HepG2 (cell line): ENCODE data around the gene EPB41. TPM values are rescaled to one million over a fixed set of nuclear protein-coding genes. Genes with fewer than 3 reads are reported as not detected.
A peak's percentile ranks its signal among the peaks of the same experiment; 100 is the strongest.

Source experiments
- AKAP8 ChIP-seq: sonication (generic); formaldehyde crosslinking; IDR thresholded peaks from 2 replicates; pipeline ENCODE4 v1.5.1; 2020; ENCODE audit warnings: mild to moderate bottlenecking, missing genetic modification reagents
- BCL6 ChIP-seq: IDR thresholded peaks from 2 replicates; pipeline ENCODE4 v1.6.1; 2016; ENCODE audit warnings: missing genetic modification reagents, missing compliant biosample characterization
- DBP ChIP-seq: sonication (generic); formaldehyde crosslinking; IDR thresholded peaks from 2 replicates; pipeline ENCODE4 v1.4.0; 2020; ENCODE audit warnings: missing genetic modification reagents; ENCODE audit errors: not compliant biosample characterization
- ETS1 ChIP-seq: sonication (generic); formaldehyde crosslinking; IDR thresholded peaks from 2 replicates; pipeline ENCODE4 v1.4.0; 2020; ENCODE audit warnings: missing genetic modification reagents
- FOXO4 ChIP-seq: sonication (generic); formaldehyde crosslinking; conservative IDR thresholded peaks from 2 replicates; pipeline ENCODE4 v1.8.1; 2023; ENCODE audit warnings: missing genetic modification reagents
- GABPB1 ChIP-seq: IDR thresholded peaks from 2 replicates; pipeline ENCODE4 v1.6.1; 2016; ENCODE audit warnings: mild to moderate bottlenecking, missing genetic modification reagents, moderate library complexity, missing compliant biosample characterization
- HNRNPK ChIP-seq: fragments of 200-400 bp; formaldehyde crosslinking; IDR thresholded peaks from 2 replicates; pipeline ENCODE4 v1.6.1; 2018; ENCODE audit warnings: low read length, low read depth, moderate library complexity, mild to moderate bottlenecking; ENCODE audit not compliant: poor library complexity, severe bottlenecking
- KDM1A ChIP-seq: IDR thresholded peaks from 2 replicates; pipeline ENCODE4 v1.6.1; 2016; ENCODE audit warnings: missing compliant biosample characterization
- PITX1 ChIP-seq: sonication (generic); formaldehyde crosslinking; IDR thresholded peaks from 2 replicates; pipeline ENCODE4 v1.5.1; 2020; ENCODE audit warnings: mild to moderate bottlenecking, missing genetic modification reagents
- PLRG1 ChIP-seq: fragments of 450-650 bp; conservative IDR thresholded peaks from 2 replicates; pipeline ENCODE4 v1.6.1; 2016
- SOX5 ChIP-seq: IDR thresholded peaks from 2 replicates; pipeline ENCODE4 v1.6.1; 2016; ENCODE audit warnings: borderline replicate concordance
- WIZ ChIP-seq: sonication (generic); formaldehyde crosslinking; IDR thresholded peaks from 2 replicates; pipeline ENCODE4 v1.5.1; 2020; ENCODE audit warnings: mild to moderate bottlenecking, missing genetic modification reagents
- ZBTB39 ChIP-seq: sonication (generic); formaldehyde crosslinking; IDR thresholded peaks from 2 replicates; pipeline ENCODE4 v1.5.0; 2020; ENCODE audit warnings: missing genetic modification reagents
- ZFP91 ChIP-seq: sonication (generic); formaldehyde crosslinking; IDR thresholded peaks from 2 replicates; pipeline ENCODE4 v1.9.0; 2022; ENCODE audit warnings: missing genetic modification reagents, mild to moderate bottlenecking, borderline replicate concordance
- ZNF160 ChIP-seq: sonication (generic); formaldehyde crosslinking; IDR thresholded peaks from 2 replicates; pipeline ENCODE4 v1.8.0; 2022; ENCODE audit warnings: mild to moderate bottlenecking, inconsistent platforms, missing genetic modification reagents
- ZNF343 ChIP-seq: sonication (generic); formaldehyde crosslinking; IDR thresholded peaks from 2 replicates; pipeline ENCODE4 v1.4.0; 2020; ENCODE audit warnings: mild to moderate bottlenecking, missing genetic modification reagents
- ZNF350 ChIP-seq: sonication (generic); formaldehyde crosslinking; IDR thresholded peaks from 2 replicates; pipeline ENCODE4 v1.4.0; 2020; ENCODE audit warnings: mild to moderate bottlenecking, low read depth, missing genetic modification reagents, borderline replicate concordance
- ZNF382 ChIP-seq: sonication (generic); formaldehyde crosslinking; IDR thresholded peaks from 2 replicates; pipeline ENCODE4 v1.5.0; 2020; ENCODE audit warnings: missing genetic modification reagents, mild to moderate bottlenecking, borderline replicate concordance
- ZNF460 ChIP-seq: sonication (generic); formaldehyde crosslinking; IDR thresholded peaks from 2 replicates; pipeline ENCODE4 v1.5.1; 2020; ENCODE audit warnings: missing genetic modification reagents, mild to moderate bottlenecking, borderline replicate concordance
- ZNF614 ChIP-seq: IDR thresholded peaks from 2 replicates; pipeline ENCODE4 v1.6.1; 2018; ENCODE audit warnings: missing biosample characterization, missing genetic modification reagents, inconsistent platforms, borderline replicate concordance
- ZNF652 ChIP-seq: IDR thresholded peaks from 2 replicates; pipeline ENCODE4 v1.6.1; 2016; ENCODE audit warnings: low read depth, borderline replicate concordance
- ZSCAN25 ChIP-seq: sonication (generic); formaldehyde crosslinking; IDR thresholded peaks from 2 replicates; pipeline ENCODE4 v1.8.0; 2022; ENCODE audit warnings: mild to moderate bottlenecking, missing genetic modification reagents
- polyA plus RNA-seq, 8 experiments: library from polyadenylated mRNA; depleted of rRNA in 3 of 8; stranded (reverse) in 7 of 8; unstranded in 1 of 8; fragments of >200 nt; fragmentation: Illumina TruSeq in 4 of 8; extraction: Trizol in 4 of 8; gene quantifications; 2 replicates each; pipeline versions ENCODE4 v1.2.1 to v1.2.3, GENCODE V29; 2011 to 2016; ENCODE audit warnings: low read depth in 4 of 8, missing spikeins in 1 of 8, mixed read lengths in 1 of 8; ENCODE audit not compliant: insufficient read depth in 1 of 8
- total RNA-seq, 5 experiments: library from RNA; depleted of rRNA; stranded (reverse); fragments of >200 nt; fragmentation: Illumina TruSeq; extraction: Trizol; gene quantifications; 2 replicates each; pipeline ENCODE4 v1.2.3, GENCODE V29; 2016; ENCODE audit warnings: low read depth in 1 of 5

EPB41 gene
- total and polyA plus RNA-seq, 2 of the 13 experiments (the other 11 are each of a cell fraction or from before 2014, with no cell fraction given), result 34.5 to 46.7 TPM

- TF ChIP-seq ZFP91 (CRISPR knock-in tag), result no peak
- TF ChIP-seq FOXO4, result no peak
- no peak for TF ChIP-seq ZNF343
- TF ChIP-seq DBP (CRISPR knock-in tag), result no peak
- no peak for TF ChIP-seq AKAP8 (CRISPR knock-in tag)
- TF ChIP-seq ZBTB39 (CRISPR knock-in tag), result no peak
- peak; percentile 92 for TF ChIP-seq KDM1A (CRISPR knock-in tag)
- 0 out of 2 replicates have a peak, but pooled peaks have one; percentile 31 for TF ChIP-seq ZNF614
- TF ChIP-seq ZNF160, result no peak
- TF ChIP-seq PLRG1, result no peak
- no peak for TF ChIP-seq ZNF382 (CRISPR knock-in tag)
- TF ChIP-seq WIZ (CRISPR knock-in tag), result no peak
- TF ChIP-seq SOX5 (CRISPR knock-in tag), result peak; percentile 96
- no peak for TF ChIP-seq PITX1 (CRISPR knock-in tag)
- TF ChIP-seq ZNF350 (CRISPR knock-in tag), result no peak
- TF ChIP-seq ZNF460 (CRISPR knock-in tag), result no peak
- TF ChIP-seq ZSCAN25, result no peak
- no peak for TF ChIP-seq ETS1
- peak; percentile 68 for TF ChIP-seq GABPB1
- no peak for TF ChIP-seq HNRNPK
- TF ChIP-seq BCL6 (CRISPR knock-in tag), result no peak
- TF ChIP-seq ZNF652, result no peak
Observed at GRCh38 chr1:28926629-28927265, 12.4 kb downstream of the EPB41 start (continued).
